Measurements from ENCODE around the gene NT5C2.

Gene NT5C2

DNA sequence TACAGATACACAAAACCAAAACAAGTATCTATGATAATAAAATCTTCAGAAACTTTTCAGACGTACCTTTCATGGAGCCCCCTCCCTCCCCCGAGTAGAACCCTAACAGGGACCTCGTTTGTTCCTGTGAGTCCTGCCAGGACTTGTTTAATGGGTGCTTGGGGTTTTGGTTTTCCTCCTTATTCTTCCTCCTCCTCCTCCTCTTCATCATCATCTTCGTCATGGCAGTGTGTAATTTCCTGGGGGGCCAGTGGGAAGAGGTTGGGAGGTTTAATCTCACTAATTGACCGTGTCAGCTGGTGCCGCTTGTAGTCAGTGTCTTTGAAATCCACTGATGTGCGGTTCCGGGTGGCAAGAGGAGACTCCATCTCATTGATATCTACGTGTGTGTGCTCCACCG lies 103.6 kb downstream of the NT5C2 start:
- Histone ChIP-seq H3K27me3 (no peaks in the 10 kb centered on the region), H3K9me3 (no peaks in the 10 kb centered on the region), H3K4me1 (peaks cover 0 to 40% (median 5%) of the 10 kb centered on the region in 4 donors), H3K36me3 (peaks cover 56 to 80% (median 69%) of the 10 kb centered on the region in 3 donors), H3K4me3 (no peak overlapping the region), H3K27ac (peak overlapping the region in 1 of 2 donors; percentile 74)
- DNase-seq = no peak
- intact Hi-C loops (cut with DNase I; ENCODE audit: low total_unique reads) = no loop called here
- TF ChIP-seq, protein P1, sequence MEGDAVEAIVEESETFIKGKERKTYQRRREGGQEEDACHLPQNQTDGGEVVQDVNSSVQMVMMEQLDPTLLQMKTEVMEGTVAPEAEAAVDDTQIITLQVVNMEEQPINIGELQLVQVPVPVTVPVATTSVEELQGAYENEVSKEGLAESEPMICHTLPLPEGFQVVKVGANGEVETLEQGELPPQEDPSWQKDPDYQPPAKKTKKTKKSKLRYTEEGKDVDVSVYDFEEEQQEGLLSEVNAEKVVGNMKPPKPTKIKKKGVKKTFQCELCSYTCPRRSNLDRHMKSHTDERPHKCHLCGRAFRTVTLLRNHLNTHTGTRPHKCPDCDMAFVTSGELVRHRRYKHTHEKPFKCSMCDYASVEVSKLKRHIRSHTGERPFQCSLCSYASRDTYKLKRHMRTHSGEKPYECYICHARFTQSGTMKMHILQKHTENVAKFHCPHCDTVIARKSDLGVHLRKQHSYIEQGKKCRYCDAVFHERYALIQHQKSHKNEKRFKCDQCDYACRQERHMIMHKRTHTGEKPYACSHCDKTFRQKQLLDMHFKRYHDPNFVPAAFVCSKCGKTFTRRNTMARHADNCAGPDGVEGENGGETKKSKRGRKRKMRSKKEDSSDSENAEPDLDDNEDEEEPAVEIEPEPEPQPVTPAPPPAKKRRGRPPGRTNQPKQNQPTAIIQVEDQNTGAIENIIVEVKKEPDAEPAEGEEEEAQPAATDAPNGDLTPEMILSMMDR (IDR thresholded peaks at IDR 0.05) = no peak

DNA sequence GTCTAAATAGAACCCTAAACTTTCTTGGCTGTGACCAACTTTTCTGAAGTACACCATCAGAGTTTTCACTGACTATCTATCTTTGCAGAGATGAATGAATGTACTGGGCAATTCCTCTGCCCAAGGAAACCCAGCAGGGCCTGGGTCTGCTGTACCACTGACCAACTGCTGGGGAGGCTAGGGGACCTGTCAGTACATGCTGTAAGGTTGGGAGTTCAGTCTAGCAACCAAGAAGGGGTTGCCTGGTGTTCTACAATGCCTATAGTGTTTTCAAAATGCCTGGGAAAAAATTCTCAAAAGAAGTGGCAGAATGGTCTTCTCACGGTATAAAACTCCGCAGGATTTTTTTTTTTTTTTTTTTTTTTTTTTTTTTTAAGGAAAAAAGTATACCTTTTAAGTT lies 106.3 kb downstream of the NT5C2 start:
- TF ChIP-seq, protein P1 (IDR thresholded peaks at IDR 0.05) = no peak
- H3K4me1 ChIP-seq = peaks cover 0 to 35% (median 5%) of the 10 kb centered on the region in 4 donors
- H3K36me3 ChIP-seq = peaks cover 35 to 75% (median 47%) of the 10 kb centered on the region in 3 donors
- H3K9me3 ChIP-seq = no peaks in the 10 kb centered on the region
- intact Hi-C loops (cut with DNase I; ENCODE audit: low total_unique reads) = no loop called here
- no peaks in the 10 kb centered on the region for H3K27me3 ChIP-seq
- DNase-seq = no peak
- H3K4me3 ChIP-seq = no peak overlapping the region
- peak overlapping the region; percentile 46 to 74 for H3K27ac ChIP-seq

DNA sequence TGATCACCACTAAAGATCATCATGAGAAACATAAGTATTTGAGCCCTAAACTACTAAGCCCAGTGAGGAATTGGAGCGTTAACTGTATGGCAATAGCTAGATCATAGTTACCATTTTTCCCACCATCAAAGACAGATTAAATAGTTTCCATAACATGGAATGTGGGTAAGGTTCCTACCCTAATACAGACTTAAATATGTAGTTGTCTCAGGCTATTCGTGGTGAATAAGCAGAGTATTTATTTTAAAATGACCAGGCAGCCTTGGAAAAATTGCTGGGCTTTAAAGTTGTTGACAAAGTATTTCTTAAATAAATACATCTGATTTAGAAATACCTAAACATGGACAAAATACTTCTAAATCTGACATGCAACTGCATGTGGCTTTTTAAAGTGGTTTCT lies 106.8 kb downstream of the NT5C2 start:
- Histone ChIP-seq H3K36me3 (peaks cover 33 to 69% (median 42%) of the 10 kb centered on the region in 3 donors), H3K4me3 (no peak overlapping the region), H3K4me1 (peaks cover 0 to 35% (median 5%) of the 10 kb centered on the region in 4 donors), H3K9me3 (no peaks in the 10 kb centered on the region), H3K27me3 (no peaks in the 10 kb centered on the region), H3K27ac (peak overlapping the region; percentile 46 to 74)
- intact Hi-C loops (cut with DNase I; ENCODE audit: low total_unique reads) = no loop called here
- no peak for DNase-seq
- TF ChIP-seq, protein P1 (IDR thresholded peaks at IDR 0.05) = no peak

DNA sequence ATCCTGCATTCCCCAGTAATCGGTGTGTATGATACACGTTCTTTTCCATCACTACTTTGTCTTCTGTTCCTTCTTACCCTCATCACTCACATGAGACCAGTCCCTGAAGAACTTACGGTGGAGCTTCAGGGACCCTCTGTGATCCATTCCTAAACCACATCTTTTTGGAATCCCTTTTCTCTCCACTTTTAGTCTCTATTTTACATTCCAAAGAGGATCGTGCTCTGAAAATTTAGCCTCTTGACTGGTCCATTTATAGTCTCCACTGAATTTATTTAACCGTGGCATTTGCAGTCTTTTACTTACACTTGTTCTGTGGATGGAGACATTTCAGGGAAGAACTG lies 109.1 kb downstream of the NT5C2 start:
- TF ChIP-seq, protein P1 (IDR thresholded peaks at IDR 0.05) = no peak
- H3K27me3 ChIP-seq = no peaks in the 10 kb centered on the region
- no peaks in the 10 kb centered on the region for H3K9me3 ChIP-seq
- intact Hi-C loops (cut with DNase I; ENCODE audit: low total_unique reads) = no loop called here
- H3K27ac ChIP-seq = peak overlapping the region; percentile 46 to 74
- DNase-seq = no peak
- H3K4me1 ChIP-seq = peaks cover 0 to 35% (median 5%) of the 10 kb centered on the region in 4 donors
- peaks cover 11 to 53% (median 19%) of the 10 kb centered on the region in 3 donors for H3K36me3 ChIP-seq
- H3K4me3 ChIP-seq = no peak overlapping the region

DNA sequence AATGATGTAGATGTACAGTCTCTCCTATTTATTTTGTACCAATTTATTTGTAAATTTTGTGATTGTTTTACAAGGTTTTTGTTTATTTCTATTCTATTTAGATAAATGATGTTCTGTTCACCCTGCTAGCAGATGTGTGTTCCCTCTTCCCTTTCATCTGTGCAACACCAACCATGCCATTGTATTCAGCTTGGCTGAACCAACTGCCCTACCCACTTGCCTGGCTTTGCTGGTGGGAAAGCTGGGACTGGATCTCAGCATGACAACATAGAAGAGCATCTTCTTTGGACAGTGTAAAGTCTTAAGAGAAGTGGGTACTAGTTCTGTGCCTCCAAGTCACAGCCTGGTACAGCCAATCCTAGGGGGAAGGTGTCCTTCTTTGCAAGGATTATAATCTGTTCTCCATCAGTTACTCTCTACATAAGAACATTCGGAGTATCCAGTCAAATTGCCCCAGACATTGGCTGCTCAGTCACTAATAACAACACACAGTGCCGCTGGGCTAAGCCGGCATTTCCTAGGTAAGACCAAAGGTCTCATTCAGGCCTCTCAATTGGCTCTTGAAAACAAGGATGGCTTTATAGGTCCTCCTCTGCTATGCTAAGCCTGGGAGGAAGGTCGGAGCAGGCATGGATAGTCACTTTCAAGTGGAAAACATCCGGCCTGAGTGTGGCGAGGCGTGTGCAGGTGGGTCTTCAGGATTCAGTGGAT lies 109.7 kb downstream of the NT5C2 start:
- H3K27me3 ChIP-seq = no peaks in the 10 kb centered on the region
- no peak overlapping the region for H3K4me3 ChIP-seq
- DNase-seq = no peak
- peaks cover 5 to 51% (median 15%) of the 10 kb centered on the region in 3 donors for H3K36me3 ChIP-seq
- peak overlapping the region; percentile 46 to 74 for H3K27ac ChIP-seq
- H3K4me1 ChIP-seq = peaks cover 0 to 39% (median 5%) of the 10 kb centered on the region in 4 donors
- intact Hi-C loops (cut with DNase I; ENCODE audit: low total_unique reads) = no loop called here
- TF ChIP-seq, protein P1 (IDR thresholded peaks at IDR 0.05) = no peak
- no peaks in the 10 kb centered on the region for H3K9me3 ChIP-seq

Measured in tibial artery (tissue), 4 donors.